GM21786 (cell line): ENCODE data around the gene BNC2.
"Not testable (repeated sequence)": the region's sequence is repeated elsewhere in the genome, so short reads cannot be mapped to it uniquely, and the experiment has no call there.

Experiments
- ATAC-seq: cut with Tn5 transposase; IDR thresholded peaks from one replicate; pipeline ENCODE4 v1.9.1; 2021; ENCODE audit not compliant: unreplicated experiment

BNC2 gene

DNA sequence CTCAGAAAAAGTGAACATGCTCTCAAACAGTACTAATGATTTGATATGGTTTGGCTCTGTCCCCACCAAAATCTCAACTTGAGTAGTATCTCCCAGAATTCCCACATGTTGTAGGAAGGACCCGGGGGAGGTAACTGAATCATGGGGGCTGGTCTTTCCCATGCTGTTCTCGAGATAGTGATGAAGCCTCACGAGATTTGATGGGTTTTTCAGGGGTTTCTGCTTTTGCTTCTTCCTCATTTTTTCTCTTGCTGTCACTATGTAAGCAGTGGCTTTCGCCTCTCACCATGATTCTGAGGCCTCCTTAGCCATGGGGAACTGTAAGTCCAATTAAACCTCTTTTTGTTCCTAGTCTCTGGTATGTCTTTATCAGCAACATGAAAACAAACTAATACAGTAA is 401.3 kb downstream of the BNC2 start:
- ATAC-seq = no peak

DNA sequence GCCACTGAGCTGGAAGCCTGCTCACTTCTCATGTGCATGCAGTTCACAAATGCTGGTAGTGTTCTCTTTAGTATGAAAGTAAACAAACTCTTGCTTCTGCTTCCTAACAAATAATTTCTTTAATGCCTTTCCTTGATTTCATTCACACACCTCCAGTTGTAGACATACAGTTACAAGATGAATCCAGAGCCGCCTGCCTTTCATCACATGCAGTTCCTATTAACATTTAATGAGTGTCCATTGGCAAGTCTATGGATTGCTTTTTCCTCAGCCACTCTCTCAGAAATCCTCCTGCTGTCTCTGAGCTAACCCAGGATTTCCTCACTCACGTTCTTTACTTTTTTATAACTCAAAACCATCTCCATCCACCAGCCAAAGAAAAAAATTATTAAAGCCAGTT is 408.6 kb downstream of the BNC2 start:
- ATAC-seq = no peak

DNA sequence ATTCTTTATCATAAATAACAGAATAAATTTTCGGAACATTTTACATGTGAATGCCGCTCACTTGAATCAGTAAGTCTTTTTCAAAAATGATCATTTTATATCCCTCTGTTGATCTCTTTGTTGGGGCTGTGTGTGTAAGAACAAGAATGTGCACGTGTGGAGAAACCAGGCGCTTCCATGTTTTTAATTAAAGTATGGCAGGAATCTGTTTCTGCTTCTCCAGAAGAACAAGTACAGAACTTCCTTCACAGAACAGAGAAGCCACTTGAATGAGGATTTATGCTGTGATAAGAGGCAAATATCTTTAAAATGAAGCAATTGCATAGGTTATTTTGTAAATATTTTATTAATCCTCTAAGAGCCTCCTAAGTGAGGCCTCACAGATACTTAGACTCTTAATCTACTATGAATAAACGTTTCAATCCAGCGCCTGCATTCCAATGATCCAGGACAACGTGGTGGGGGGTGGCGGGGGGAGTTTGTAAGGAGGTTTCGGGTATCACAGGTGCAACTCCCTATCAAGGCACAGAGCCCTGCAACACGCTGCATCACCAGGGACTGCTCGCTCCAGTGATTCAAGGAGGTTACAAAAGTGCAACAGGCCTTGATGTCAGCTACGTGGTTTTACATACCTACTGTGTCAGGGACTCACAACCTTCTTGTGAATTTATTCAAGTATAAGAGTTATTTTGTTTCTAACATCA is 409.2 kb downstream of the BNC2 start:
- peak; percentile 28 for ATAC-seq

- ATAC-seq = no peak
These were observed 409.8 kb downstream of the BNC2 start for GRCh38 chr9:16460696-16461095.

DNA sequence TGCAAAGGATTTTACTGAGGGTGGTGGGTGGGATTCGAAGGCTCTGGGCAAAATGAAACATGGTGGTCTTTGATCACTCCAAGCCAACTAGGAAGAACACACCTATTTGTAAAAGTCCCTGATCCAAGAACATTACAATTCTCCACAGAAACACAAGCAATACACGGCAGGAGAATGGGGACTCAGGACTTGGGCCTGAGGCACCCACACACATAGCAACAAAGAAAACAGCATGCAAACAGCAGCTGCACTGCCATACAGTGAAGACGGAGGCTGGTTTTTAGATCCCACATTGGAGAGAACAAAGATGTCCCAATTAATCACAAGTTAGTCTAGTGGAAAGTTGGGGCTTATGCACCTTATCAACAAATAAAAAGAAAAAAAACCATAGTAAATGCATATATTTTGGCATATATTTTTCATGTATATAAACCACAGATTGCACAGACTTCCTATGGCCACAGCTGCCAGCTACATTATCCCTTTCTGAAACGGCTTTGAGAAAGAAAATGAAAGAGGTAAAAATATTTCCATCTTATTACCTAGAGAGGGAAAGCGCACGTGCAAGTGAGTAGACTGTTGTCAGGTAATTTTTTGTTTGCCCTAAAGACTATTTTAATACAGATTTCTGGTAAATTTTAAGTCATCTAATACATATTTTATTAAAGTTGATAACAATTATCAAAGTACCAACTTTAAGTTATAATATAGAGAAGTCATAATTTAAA is 410.9 kb downstream of the BNC2 start:
- peak; percentile 41 for ATAC-seq

DNA sequence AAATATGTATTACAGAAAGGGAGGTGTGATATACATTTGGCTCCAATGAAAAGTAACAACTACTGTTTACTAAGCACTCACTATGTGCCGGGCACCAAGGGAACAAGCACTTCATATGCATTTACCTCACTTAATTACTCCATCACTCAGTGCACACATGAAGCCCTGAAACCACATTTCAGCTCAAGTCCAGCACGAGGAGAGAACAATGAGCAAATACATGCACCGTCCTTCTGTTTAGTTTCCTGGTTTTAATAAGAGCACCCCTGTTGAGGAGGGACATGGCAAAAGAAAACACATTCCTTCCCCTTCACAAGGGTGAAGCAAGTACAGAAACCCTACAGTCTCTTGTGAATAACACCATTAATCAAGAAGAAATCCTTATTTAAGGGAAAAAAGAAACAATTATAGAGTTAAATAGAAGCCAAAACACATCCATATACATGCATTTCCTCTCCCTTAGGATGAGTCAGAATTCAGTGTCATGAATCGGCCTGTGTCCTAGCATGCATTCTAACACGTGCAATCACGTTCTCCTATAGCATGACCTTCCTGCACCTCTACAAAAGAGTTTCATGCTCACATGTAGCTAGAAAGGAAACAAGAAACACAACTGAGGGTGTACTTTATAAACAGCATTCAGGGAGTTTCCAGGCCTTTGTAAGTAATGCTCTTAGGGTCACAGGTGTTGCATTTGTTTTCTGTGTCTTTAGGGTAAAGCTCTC is 411.6 kb downstream of the BNC2 start:
- ATAC-seq = peak; percentile 78

GRCh38 chr9:16455842-16456241 is 414.6 kb downstream of the BNC2 start:
- no peak for ATAC-seq

DNA sequence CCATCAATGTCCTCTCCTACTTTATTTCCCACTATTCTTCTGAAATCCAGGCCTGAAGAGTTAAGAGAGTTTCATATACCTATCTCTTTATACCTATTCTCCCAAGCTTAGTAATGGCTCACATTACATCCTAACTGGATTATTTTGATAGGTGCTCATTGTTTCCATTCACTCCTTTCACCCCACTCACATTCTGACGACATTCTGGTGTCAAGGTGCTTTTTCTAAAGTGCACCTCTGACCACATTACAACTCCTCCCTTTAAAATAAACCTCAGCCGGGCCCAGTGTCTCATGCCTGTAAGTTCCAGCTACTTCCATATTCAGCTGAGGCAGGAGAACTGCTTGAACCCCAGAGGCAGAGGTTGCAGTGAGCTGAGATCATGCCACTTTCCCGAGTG is 417.1 kb downstream of the BNC2 start:
- ATAC-seq = no peak

DNA sequence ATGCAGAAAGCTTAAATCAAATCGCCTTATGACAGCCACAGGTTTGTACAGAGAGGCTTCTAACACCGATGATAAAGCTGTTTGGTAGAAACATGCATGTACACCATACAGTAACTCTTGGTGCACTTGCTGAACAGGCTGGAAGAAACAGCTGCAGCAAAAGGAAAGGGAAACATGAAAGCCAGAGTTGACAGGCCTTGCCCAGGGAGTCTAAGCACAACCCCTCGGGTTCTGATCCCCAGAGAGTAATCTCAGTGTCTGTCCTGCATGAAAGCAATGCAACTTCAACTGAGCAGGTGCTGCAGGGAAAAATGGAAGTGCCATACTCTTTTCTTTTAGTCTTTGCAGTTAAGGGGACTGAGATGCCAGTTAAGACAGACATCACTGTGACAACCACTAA is 419.9 kb downstream of the BNC2 start:
- ATAC-seq = peak; percentile 70

GRCh38 chr9:16450043-16450442 is 420.4 kb downstream of the BNC2 start:
- ATAC-seq = no peak

DNA sequence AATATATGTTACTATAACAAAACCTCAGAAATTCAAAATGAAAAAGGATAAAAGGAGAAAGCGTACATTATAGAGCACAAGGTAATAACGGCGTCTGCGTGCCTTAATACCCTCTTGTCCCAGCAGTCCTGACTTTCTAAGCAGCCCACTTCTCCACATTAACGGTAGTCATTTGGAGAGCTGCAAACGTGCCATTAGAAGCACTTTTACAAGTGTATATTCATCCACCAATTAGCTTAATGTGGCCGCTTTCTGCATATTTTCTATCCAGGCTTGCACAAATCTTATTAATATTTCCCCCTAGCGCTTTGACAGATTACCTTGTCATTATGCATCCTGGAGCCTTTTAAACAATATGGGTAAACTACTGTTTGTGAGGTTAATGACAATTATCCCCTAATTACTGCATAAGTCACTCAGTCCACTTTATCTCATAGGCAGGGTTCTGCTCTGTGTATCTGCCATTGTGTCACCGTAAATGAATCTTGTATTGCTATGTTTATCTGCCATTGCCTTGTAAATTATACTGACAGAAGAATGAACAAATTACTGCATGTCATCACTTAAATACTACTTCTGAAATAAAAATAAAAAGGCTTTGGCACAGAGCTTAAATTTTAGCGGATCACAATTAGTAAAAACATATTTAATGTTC is 421.3 kb downstream of the BNC2 start:
- ATAC-seq = no peak

- ATAC-seq = no peak
These were observed 422.5 kb downstream of the BNC2 start for GRCh38 chr9:16447946-16448345.

DNA sequence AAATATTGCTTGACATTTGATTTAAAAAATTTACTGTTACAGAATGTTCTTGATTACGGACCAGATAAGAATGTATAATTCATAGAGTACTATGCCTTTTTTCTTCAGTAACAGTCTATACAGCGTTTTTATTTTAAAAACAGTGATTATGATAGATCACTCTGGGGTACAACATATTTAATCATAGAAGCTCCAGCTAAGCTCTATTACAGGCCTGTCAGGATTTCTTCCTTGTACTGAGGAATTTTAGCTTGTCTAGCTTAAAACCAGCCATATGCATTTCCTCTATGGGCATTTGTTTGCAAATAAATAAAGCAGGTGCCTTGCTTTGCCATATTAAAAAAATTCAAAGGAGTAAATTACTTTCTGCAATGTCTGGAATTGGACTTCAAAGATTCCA is 423.8 kb downstream of the BNC2 start:
- no peak for ATAC-seq

GRCh38 chr9:16445141-16445920 is 425.1 kb downstream of the BNC2 start:
- ATAC-seq = no peak

GRCh38 chr9:16442622-16443021 is 427.8 kb downstream of the BNC2 start:
- ATAC-seq = no peak

GRCh38 chr9:16441791-16442190 is 428.7 kb downstream of the BNC2 start:
- no peak for ATAC-seq

GRCh38 chr9:16438831-16439230 is 431.6 kb downstream of the BNC2 start:
- not testable (repeated sequence) for ATAC-seq

DNA sequence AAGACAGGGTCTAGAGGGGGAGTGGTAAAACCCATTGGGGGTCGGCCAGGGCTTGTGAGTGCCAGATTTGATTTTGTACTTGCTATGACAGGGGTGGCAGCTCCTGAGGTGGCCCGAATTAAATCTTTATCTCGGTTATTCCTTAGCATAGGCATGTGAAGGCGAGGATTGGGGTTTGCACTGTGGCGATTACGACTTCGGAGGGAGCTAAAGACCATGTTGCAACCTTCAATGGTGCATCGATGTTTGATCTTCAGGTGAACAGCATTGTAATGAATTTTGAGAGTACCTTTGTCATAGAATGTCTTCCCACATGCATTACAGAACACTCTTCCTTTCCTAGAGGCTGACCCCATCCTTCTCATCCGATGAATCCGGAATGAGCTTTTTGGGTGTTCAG is 433.9 kb downstream of the BNC2 start:
- no peak for ATAC-seq

- ATAC-seq = no peak
These were observed 435.9 kb downstream of the BNC2 start for GRCh38 chr9:16434526-16434925.

- no peak for ATAC-seq
These were observed 437.0 kb downstream of the BNC2 start for GRCh38 chr9:16433494-16433893.
